ENCODE results near the gene CEP68. TPM values are rescaled to one million over a fixed set of nuclear protein-coding genes. Genes with fewer than 3 reads are reported as not detected.

Gene CEP68
- 22.2 to 23.0 TPM (median 22.4 TPM) in 3 replicates for total RNA-seq

- no peak for TF ChIP-seq CTCF (IDR thresholded peaks at IDR 0.05; ENCODE audit: unreplicated experiment)
- Mint-ChIP-seq H3K27me3 (ENCODE audit: low read depth) (no peaks in the 10 kb centered on the region), H3K27ac (peak within 1 kb of the TSS; percentile 91), H3K4me1 (peaks cover 27% of the 10 kb centered on the region), H3K4me3 (peak within 1 kb of the TSS; percentile 94), H3K9me3 (peaks cover 5% of the 10 kb centered on the region), H3K36me3 (peaks cover 7% of the 10 kb centered on the region)
- peak; percentile 88 to 97 for DNase-seq (ENCODE audit: low spot score in 2 of 2, unreplicated experiment in 2 of 2)
These were observed at the start of gene CEP68 for GRCh38 chr2:65056215-65057053. TSS of gene CEP68 (plus strand) at chr2:65056416. CDS start at chr2:65069445, 13,029 bp downstream.

GRCh38 chr2:65013776-65014175, 42.4 kb upstream of the CEP68 start:
- peaks cover 5% of the 10 kb centered on the region for H3K36me3 Mint-ChIP-seq
- H3K27ac Mint-ChIP-seq, result no peak overlapping the region

GRCh38 chr2:65015731-65016130, 40.5 kb upstream of the CEP68 start:
- no peaks in the 10 kb centered on the region for H3K9me3 Mint-ChIP-seq
- no peak overlapping the region for H3K27ac Mint-ChIP-seq
- H3K36me3 Mint-ChIP-seq, result peaks cover 7% of the 10 kb centered on the region
- H3K4me3 Mint-ChIP-seq, result no peak overlapping the region
- H3K27me3 Mint-ChIP-seq (ENCODE audit: low read depth), result no peaks in the 10 kb centered on the region
- DNase-seq (ENCODE audit: low spot score in 2 of 2, unreplicated experiment in 2 of 2), result no peak
- no peak for TF ChIP-seq CTCF (IDR thresholded peaks at IDR 0.05; ENCODE audit: unreplicated experiment)
- H3K4me1 Mint-ChIP-seq, result no peaks in the 10 kb centered on the region

More at GRCh38 chr2:65013776-65014175, 42.4 kb upstream of the CEP68 start:
- no peak for DNase-seq (ENCODE audit: low spot score in 2 of 2, unreplicated experiment in 2 of 2)
- H3K9me3 Mint-ChIP-seq, result no peaks in the 10 kb centered on the region
- H3K4me3 Mint-ChIP-seq, result no peak overlapping the region
- no peaks in the 10 kb centered on the region for H3K27me3 Mint-ChIP-seq (ENCODE audit: low read depth)
- no peaks in the 10 kb centered on the region for H3K4me1 Mint-ChIP-seq
- TF ChIP-seq CTCF (IDR thresholded peaks at IDR 0.05; ENCODE audit: unreplicated experiment), result no peak

GRCh38 chr2:65016789-65017188, 39.4 kb upstream of the CEP68 start:
- peaks cover 7% of the 10 kb centered on the region for H3K36me3 Mint-ChIP-seq
- no peak overlapping the region for H3K27ac Mint-ChIP-seq
- H3K27me3 Mint-ChIP-seq (ENCODE audit: low read depth), result no peaks in the 10 kb centered on the region
- H3K4me3 Mint-ChIP-seq, result no peak overlapping the region
- H3K4me1 Mint-ChIP-seq, result peaks cover 3% of the 10 kb centered on the region
- no peak for TF ChIP-seq CTCF (IDR thresholded peaks at IDR 0.05; ENCODE audit: unreplicated experiment)
- H3K9me3 Mint-ChIP-seq, result no peaks in the 10 kb centered on the region
- no peak for DNase-seq (ENCODE audit: low spot score in 2 of 2, unreplicated experiment in 2 of 2)

GRCh38 chr2:65017335-65017734, 38.9 kb upstream of the CEP68 start:
- Mint-ChIP-seq H3K4me3 (no peak overlapping the region), H3K4me1 (peaks cover 3% of the 10 kb centered on the region), H3K27ac (no peak overlapping the region), H3K9me3 (no peaks in the 10 kb centered on the region), H3K27me3 (ENCODE audit: low read depth) (no peaks in the 10 kb centered on the region), H3K36me3 (peaks cover 7% of the 10 kb centered on the region)
- DNase-seq (ENCODE audit: low spot score in 2 of 2, unreplicated experiment in 2 of 2), result no peak
- TF ChIP-seq CTCF (IDR thresholded peaks at IDR 0.05; ENCODE audit: unreplicated experiment), result no peak

All from mesothelial cell of epicardium (in vitro differentiated cells).